GM21381 (cell line): ENCODE results near the gene SOCS1.

Experiments used
- ATAC-seq: cut with Tn5 transposase; IDR thresholded peaks from one replicate; pipeline ENCODE4 v1.9.1; 2021; ENCODE audit warnings: mild to moderate bottlenecking, moderate library complexity; ENCODE audit not compliant: unreplicated experiment

The SOCS1 gene

DNA sequence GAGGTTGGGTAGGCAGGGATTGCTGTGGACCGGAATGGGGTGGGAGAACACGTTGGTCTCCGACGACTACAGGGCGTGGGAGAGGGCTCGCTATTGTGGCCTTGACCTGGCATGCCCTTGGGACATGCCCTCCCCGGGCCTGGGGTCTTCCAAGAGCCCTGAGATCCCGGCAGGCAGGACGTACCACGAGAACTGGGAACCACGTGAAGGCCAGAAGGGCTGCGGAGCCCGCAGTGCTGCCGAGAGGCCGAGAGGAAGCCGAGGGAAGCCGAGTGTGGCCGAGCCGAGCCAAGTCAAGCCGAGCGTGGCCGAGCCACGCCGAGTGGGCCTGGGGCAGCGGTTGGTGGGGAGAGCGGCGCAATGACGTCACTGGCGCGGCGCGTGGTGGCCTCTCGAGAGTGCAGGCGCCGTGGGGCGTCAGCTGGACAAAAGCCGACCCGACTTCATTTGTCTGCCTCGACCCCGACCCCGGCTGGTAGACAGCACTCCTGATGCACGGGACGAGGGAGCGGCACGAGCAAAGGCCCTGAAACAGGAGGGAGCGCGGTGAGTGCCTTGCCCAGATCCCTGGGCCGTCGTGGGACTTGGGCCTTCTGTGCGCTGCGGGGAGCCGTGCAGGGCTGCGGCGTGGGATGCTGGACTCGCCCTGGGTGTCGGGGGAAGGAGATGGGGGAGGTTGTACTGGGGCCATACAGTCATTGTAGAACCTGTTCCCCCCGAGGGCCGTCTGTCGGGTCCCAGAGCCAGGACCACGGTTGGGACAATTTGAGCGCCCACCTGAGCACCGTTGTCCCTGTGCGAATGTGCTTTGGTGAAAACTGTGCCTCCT is 6.6 kb downstream of the SOCS1 start:
- ATAC-seq = no peak

DNA sequence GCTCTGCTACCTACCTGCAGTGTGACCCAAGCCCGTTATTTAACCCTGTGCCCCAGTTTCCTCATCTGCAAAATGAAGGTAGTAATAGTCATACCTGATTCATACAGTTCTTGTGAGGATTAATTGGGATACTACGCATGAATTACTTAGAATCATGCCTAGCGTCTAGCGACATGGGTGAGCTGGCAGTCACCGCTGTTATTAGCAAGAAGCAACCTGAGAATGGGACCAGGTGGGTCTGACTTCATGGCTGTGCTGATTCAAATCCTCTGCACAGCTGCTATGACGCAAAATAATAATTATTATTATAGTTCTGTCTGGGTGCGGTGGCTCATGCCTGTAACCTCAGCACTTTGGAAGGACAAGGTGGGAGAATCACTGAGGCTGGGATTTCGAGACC is 7.9 kb downstream of the SOCS1 start:
- ATAC-seq = no peak

GRCh38 chr16:11245988-11246387 is 10.0 kb downstream of the SOCS1 start:
- no peak for ATAC-seq

DNA sequence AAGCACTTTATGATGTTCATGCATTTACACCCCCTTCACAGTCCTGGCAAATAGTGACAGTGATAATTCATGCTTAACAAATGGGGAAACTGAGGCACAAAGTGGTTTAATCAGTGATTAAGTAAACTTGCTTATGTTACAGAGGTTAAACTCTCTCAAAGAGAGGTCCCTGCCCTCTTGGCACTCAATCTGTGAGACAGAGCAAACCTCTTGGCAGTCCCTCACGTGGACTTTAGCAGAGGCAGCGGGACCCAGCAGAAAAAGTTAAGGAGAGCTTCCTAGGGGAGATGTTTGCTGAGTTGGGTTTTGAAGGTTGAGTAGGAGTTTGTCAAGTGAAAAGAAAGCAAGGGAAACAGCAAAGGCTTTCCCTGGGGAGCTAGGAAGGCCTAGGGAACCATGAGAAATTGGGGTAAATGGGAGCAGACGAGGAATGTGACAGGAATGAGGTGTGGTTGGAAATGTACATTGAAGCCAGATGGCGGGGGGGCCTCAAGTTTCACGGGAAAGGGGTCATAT is 10.7 kb downstream of the SOCS1 start:
- no peak for ATAC-seq

GRCh38 chr16:11242658-11243057 is 13.3 kb downstream of the SOCS1 start:
- ATAC-seq = no peak

GRCh38 chr16:11241480-11242204 is 14.4 kb downstream of the SOCS1 start:
- no peak for ATAC-seq

DNA sequence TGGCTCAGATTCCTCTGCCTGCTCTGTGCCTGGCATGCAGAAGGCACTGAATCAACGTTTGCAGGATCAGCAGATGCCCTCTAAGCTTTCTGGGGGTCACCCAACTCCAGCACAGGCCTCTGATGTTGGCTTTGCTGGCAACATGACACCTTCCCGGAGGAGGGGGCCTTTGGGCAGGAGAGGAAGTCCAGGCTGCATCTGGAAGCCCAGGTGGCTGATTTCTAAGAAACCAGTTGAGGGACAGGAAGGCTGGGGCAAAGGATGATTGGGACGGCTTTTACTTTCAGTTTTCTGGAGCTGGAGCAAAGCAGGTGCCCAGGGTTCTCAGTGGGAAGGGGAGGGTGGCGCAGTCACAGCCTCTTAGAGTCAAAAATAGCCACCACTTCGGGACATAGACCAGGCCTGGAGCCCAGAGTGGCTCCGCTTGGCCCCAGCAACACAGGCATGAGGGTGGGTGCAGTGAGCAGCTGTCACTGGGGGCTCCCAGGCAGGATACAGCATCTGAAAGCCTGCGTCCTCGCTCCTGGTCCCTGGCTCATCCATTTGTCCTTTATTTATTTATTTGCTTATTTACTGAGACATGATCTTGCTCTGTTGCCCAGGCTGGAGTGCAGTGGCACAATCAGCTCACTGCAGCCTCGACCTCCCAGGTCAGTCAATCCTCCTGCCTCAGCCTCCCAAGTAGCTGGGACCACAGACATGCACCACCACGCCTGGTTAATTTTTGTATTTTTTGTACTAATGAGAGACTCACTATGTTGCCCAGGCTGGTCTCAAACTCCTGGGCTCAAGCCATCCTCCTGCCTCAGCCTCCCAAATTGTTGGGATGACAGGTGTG is 15.1 kb downstream of the SOCS1 start:
- no peak for ATAC-seq

- ATAC-seq = no peak
Measured at GRCh38 chr16:11239644-11240632, 16.1 kb downstream of the SOCS1 start.

DNA sequence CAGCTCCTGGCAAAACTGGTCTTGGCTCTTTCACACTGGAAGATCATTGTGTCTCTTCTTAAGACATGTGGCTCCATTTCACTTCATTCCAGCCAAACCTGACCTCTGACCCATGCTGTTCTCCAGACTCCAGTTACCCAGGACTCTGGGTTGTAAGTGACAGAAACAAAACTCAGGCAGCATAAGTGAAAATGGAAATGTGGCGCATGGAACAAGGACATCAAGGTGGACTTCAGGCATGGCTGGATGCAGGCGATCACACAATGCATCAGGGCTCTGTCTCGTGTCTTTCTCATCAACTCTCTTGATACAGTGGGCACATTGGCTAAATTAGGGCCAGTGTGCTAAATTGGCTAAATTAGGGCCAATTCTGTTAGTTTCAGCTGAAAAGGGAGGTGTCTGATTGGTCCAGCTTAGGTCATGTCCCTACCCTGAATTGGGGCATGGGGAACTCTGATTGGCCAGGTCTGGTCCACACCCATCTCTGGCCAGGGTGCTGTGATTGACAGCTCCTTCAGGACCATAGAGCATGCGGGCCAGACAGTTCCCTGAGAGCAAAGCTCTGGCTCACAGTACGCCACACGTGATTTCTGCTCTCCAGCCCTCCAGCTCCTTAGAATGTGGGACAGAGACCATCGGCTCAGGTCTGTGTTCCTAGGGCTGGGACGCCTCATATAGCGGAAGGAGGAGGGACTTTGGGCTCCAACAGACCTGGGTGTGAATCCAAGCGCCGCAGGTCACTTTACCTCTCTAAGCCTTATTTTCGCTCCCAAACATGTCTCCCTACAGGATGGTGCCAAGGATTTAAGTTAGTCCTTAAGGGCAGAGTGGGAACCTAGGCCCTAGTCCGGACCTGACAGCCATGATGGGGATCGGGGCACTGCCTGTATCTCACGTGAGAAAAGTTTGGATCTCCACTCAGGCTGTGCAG is 17.5 kb downstream of the SOCS1 start:
- no peak for ATAC-seq

GRCh38 chr16:11236461-11237254 is 19.3 kb downstream of the SOCS1 start:
- no peak for ATAC-seq

- no peak for ATAC-seq
Measured at GRCh38 chr16:11235703-11235991, 20.4 kb downstream of the SOCS1 start.

DNA sequence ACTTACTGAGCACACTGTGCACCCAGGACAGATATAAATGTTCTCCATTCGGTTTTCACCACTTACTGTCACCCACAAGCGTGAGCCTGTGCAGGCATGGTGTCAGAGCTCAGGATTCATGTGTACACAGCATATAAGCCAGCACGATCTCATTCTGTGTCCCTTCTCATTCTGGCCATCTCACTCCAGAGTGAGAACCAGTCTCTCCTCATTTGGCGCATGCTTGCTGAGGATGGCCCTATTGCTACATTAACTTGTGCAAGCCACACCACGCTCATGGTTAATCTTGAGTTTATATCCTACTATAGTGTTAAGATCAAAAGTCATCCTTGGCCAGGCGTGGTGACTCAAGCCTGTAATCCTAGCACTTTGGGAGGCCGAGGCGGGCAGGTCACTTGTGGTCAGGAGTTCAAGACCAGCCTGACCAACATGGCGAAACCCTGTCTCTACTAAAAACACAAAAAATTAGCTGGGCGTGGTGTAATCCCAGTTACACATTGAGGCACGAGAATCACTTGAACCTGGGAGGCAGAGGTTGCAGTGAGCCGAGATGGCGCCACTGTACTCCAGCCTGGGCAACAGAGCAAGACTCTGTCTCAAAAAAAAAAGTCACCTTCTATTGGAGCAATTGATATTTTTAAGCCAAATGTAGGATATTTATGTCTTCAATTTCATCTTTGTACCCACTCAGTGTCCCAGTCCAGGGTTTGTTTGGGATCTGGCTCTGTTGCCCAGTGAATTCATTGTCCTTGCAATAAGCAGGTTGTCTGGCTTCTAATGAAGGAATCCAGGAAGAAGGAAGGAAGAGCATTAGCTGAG is 20.9 kb downstream of the SOCS1 start:
- no peak for ATAC-seq

DNA sequence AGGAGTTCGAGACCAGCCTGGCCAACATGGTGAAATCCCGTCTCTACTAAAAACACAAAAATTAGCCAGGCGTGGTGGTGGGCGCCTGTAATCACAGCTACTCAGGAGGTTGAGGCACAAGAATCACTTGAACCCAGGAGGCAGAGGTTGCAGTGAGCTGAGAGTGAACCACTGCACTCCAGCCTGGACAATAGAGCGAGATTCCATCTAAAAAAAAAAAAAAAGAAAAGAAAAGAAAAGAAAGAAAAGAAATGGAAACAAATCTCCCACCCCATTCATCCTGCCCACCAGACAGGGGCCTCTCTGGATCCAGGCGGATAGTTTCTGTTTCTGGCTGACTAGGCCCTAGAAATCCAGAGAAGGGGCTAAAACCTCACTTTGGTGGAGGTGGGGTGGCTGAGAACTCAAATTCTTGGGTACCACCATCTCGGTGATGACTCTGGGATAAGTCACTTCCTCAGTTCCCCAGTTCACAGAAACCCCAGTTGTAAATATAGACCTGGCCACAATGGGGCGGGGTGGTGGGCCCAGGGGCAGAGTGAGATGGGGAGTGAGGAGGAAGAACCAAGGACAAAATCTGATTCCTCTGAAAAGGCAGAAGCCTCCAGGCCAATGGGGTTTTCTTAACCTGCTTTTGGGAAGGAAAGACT is 22.2 kb downstream of the SOCS1 start:
- ATAC-seq = no peak

- ATAC-seq = peak; percentile 58
Measured at GRCh38 chr16:11232852-11233726, 22.9 kb downstream of the SOCS1 start.

GRCh38 chr16:11232302-11232851 is 23.6 kb downstream of the SOCS1 start:
- no peak for ATAC-seq
